Activated T-helper 9 cell treated with anti-CD3 and anti-CD28 coated beads, Interleukin-2, amount 50 U/mL, for 16 hours (primary cell): ENCODE results near the gene PBX3.

ENCODE experiments used
- DNase-seq: peaks from one replicate; pipeline ENCODE4 v3.0.0-alpha.2; 2020; ENCODE audit warnings: low read depth

PBX3 gene

GRCh38 chr9:125997196-125997823 lies 250.1 kb downstream of the PBX3 start:
- no peak for DNase-seq

- DNase-seq: no peak
These were observed 251.8 kb downstream of the PBX3 start for GRCh38 chr9:125998837-125999503.

GRCh38 chr9:125999504-125999881 lies 252.3 kb downstream of the PBX3 start:
- DNase-seq: no peak

- DNase-seq: no peak
These were observed 253.1 kb downstream of the PBX3 start for GRCh38 chr9:126000256-126000655.

- DNase-seq: no peak
These were observed 253.8 kb downstream of the PBX3 start for GRCh38 chr9:126000731-126001580.

- DNase-seq: no peak
These were observed 254.5 kb downstream of the PBX3 start for GRCh38 chr9:126001581-126002225.

- no peak for DNase-seq
These were observed 255.5 kb downstream of the PBX3 start for GRCh38 chr9:126002476-126003350.

GRCh38 chr9:126009047-126009446 lies 261.9 kb downstream of the PBX3 start:
- no peak for DNase-seq

- DNase-seq: no peak
These were observed 267.6 kb downstream of the PBX3 start for GRCh38 chr9:126014726-126015125.

- DNase-seq: no peak
These were observed 268.3 kb downstream of the PBX3 start for GRCh38 chr9:126015424-126015823.

GRCh38 chr9:126016579-126017290 lies 269.6 kb downstream of the PBX3 start:
- DNase-seq: no peak
